HepG2 (cell line): ENCODE data around the gene SLC1A5.

Experiments
- ESRRA ChIP-seq: sonication (generic); formaldehyde crosslinking; IDR thresholded peaks from 2 replicates; pipeline ENCODE4 v1.5.1; 2020; ENCODE audit warnings: mild to moderate bottlenecking, low read depth, missing genetic modification reagents
- EZH2 ChIP-seq: conservative IDR thresholded peaks from 2 replicates; pipeline ENCODE4 v1.6.1; 2012; ENCODE audit warnings: mild to moderate bottlenecking, low read depth, low read length, moderate library complexity
- GTF2F1 ChIP-seq: fragments of 150-350 bp; IDR thresholded peaks from 2 replicates; pipeline ENCODE4 v1.6.1; 2014; ENCODE audit warnings: low read length
- MAX ChIP-seq: IDR thresholded peaks from 2 replicates; pipeline ENCODE4 v1.6.1; 2012; ENCODE audit warnings: inconsistent platforms
- MLX ChIP-seq: IDR thresholded peaks from 2 replicates; pipeline ENCODE4 v1.6.1; 2016
- PPARG ChIP-seq: conservative IDR thresholded peaks from 2 replicates; pipeline ENCODE4 v1.6.1; 2016; ENCODE audit warnings: missing biosample characterization, missing genetic modification reagents
- USF2 ChIP-seq, 2 experiments: sonication (generic) in 1 of 2; formaldehyde crosslinking in 1 of 2; IDR thresholded peaks; 2 replicates each; pipeline versions ENCODE4 v1.5.1 to v1.6.1; 2011 to 2020; ENCODE audit warnings: borderline replicate concordance in 1 of 2, low read depth in 1 of 2, low read length in 1 of 2, mild to moderate bottlenecking in 1 of 2, missing genetic modification reagents in 1 of 2, moderate library complexity in 1 of 2
- ZNF274 ChIP-seq: sonication (generic); formaldehyde crosslinking; IDR thresholded peaks from 2 replicates; pipeline ENCODE4 v1.5.1; 2020; ENCODE audit warnings: mild to moderate bottlenecking, missing genetic modification reagents
- ZNF335 ChIP-seq: sonication (generic); formaldehyde crosslinking; IDR thresholded peaks from 2 replicates; pipeline ENCODE4 v1.4.0; 2020; ENCODE audit warnings: missing genetic modification reagents

GRCh38 chr19:46748325-46749109 lies 39.9 kb downstream of the SLC1A5 start:
- TF ChIP-seq PPARG (CRISPR knock-in tag) (no peak), GTF2F1 (no peak), USF2 (IDR thresholded peaks at IDR 0.05; ENCODE audit: low read depth, low read length) (no peak), USF2 (CRISPR knock-in tag; IDR thresholded peaks at IDR 0.05; ENCODE audit: borderline replicate concordance) (no peak), MAX (no peak), EZH2 (no peak), ZNF274 (CRISPR knock-in tag) (no peak), ESRRA (CRISPR knock-in tag) (no peak), ZNF335 (CRISPR knock-in tag) (no peak), MLX (CRISPR knock-in tag) (no peak)
